ENCODE measurements around the gene HIVEP3.

The HIVEP3 gene

GRCh38 chr1:41629571-41629970 lies 289.2 kb downstream of the HIVEP3 start:
- TF ChIP-seq CTCF (conservative IDR thresholded peaks at IDR 0.05; ENCODE audit: low read length), result no peak
- TF ChIP-seq EZH2phosphoT487 (IDR thresholded peaks at IDR 0.05; ENCODE audit: borderline replicate concordance), result no peak
- no peak overlapping the region for H3K4me3 ChIP-seq (ENCODE audit: low read length, poor library complexity, severe bottlenecking)
- no peaks in the 10 kb centered on the region for H3K4me1 ChIP-seq (ENCODE audit: insufficient read depth, low read length, poor library complexity, severe bottlenecking)
- H3K79me2 ChIP-seq (ENCODE audit: insufficient read depth, low read length), result no peaks in the 10 kb centered on the region
- H3K36me3 ChIP-seq (ENCODE audit: insufficient read depth, low read length), result no peaks in the 10 kb centered on the region
- no peaks in the 10 kb centered on the region for H3F3A ChIP-seq (ENCODE audit: low read depth)
- H3K9me2 ChIP-seq (replicated peaks; ENCODE audit: low read depth, low read length), result no peaks in the 10 kb centered on the region
- H3K9ac ChIP-seq (ENCODE audit: low read depth, low read length, poor library complexity, severe bottlenecking), result no peak overlapping the region
- H3K9me3 ChIP-seq (ENCODE audit: insufficient read depth, low read depth, low read length), result no peaks in the 10 kb centered on the region
- no peak overlapping the region for H3K4me2 ChIP-seq (ENCODE audit: low read depth, low read length, poor library complexity, severe bottlenecking)
- H2AFZ ChIP-seq (ENCODE audit: low read length), result no peak overlapping the region
- H4K20me1 ChIP-seq (ENCODE audit: insufficient read depth, low read length, poor library complexity, severe bottlenecking), result no peaks in the 10 kb centered on the region
- no peaks in the 10 kb centered on the region for H3K27me3 ChIP-seq (ENCODE audit: insufficient read depth, low read length, poor library complexity, severe bottlenecking)

GRCh38 chr1:41629141-41629540 lies 289.6 kb downstream of the HIVEP3 start:
- H3K79me2 ChIP-seq (ENCODE audit: insufficient read depth, low read length), result no peaks in the 10 kb centered on the region
- no peak overlapping the region for H3K4me2 ChIP-seq (ENCODE audit: low read depth, low read length, poor library complexity, severe bottlenecking)
- no peak for TF ChIP-seq CTCF (conservative IDR thresholded peaks at IDR 0.05; ENCODE audit: low read length)
- TF ChIP-seq EZH2phosphoT487 (IDR thresholded peaks at IDR 0.05; ENCODE audit: borderline replicate concordance), result no peak
- H3K36me3 ChIP-seq (ENCODE audit: insufficient read depth, low read length), result no peaks in the 10 kb centered on the region
- no peaks in the 10 kb centered on the region for H4K20me1 ChIP-seq (ENCODE audit: insufficient read depth, low read length, poor library complexity, severe bottlenecking)
- H3F3A ChIP-seq (ENCODE audit: low read depth), result no peaks in the 10 kb centered on the region
- no peaks in the 10 kb centered on the region for H3K27me3 ChIP-seq (ENCODE audit: insufficient read depth, low read length, poor library complexity, severe bottlenecking)
- H3K4me1 ChIP-seq (ENCODE audit: insufficient read depth, low read length, poor library complexity, severe bottlenecking), result no peaks in the 10 kb centered on the region
- no peaks in the 10 kb centered on the region for H3K9me3 ChIP-seq (ENCODE audit: insufficient read depth, low read depth, low read length)
- no peak overlapping the region for H2AFZ ChIP-seq (ENCODE audit: low read length)
- no peaks in the 10 kb centered on the region for H3K9me2 ChIP-seq (replicated peaks; ENCODE audit: low read depth, low read length)
- no peak overlapping the region for H3K4me3 ChIP-seq (ENCODE audit: low read length, poor library complexity, severe bottlenecking)
- no peak overlapping the region for H3K9ac ChIP-seq (ENCODE audit: low read depth, low read length, poor library complexity, severe bottlenecking)

- H3K4me1 ChIP-seq (ENCODE audit: insufficient read depth, low read length, poor library complexity, severe bottlenecking), result peaks cover 6% of the 10 kb centered on the region
- no peak for TF ChIP-seq EZH2phosphoT487 (IDR thresholded peaks at IDR 0.05; ENCODE audit: borderline replicate concordance)
- no peak for TF ChIP-seq CTCF (conservative IDR thresholded peaks at IDR 0.05; ENCODE audit: low read length)
- no peak overlapping the region for H2AFZ ChIP-seq (ENCODE audit: low read length)
- H3K4me2 ChIP-seq (ENCODE audit: low read depth, low read length, poor library complexity, severe bottlenecking), result no peak overlapping the region
- no peaks in the 10 kb centered on the region for H3K27me3 ChIP-seq (ENCODE audit: insufficient read depth, low read length, poor library complexity, severe bottlenecking)
- H3F3A ChIP-seq (ENCODE audit: low read depth), result no peaks in the 10 kb centered on the region
- no peak overlapping the region for H3K4me3 ChIP-seq (ENCODE audit: low read length, poor library complexity, severe bottlenecking)
- no peaks in the 10 kb centered on the region for H4K20me1 ChIP-seq (ENCODE audit: insufficient read depth, low read length, poor library complexity, severe bottlenecking)
- no peaks in the 10 kb centered on the region for H3K9me2 ChIP-seq (replicated peaks; ENCODE audit: low read depth, low read length)
- H3K9me3 ChIP-seq (ENCODE audit: insufficient read depth, low read depth, low read length), result no peaks in the 10 kb centered on the region
- H3K79me2 ChIP-seq (ENCODE audit: insufficient read depth, low read length), result no peaks in the 10 kb centered on the region
- H3K36me3 ChIP-seq (ENCODE audit: insufficient read depth, low read length), result no peaks in the 10 kb centered on the region
- H3K9ac ChIP-seq (ENCODE audit: low read depth, low read length, poor library complexity, severe bottlenecking), result no peak overlapping the region
These were observed 291.0 kb downstream of the HIVEP3 start for GRCh38 chr1:41627491-41628280.

All from Loucy (cell line).